Measurements from ENCODE around the gene PPP2CA.

PPP2CA gene

GRCh38 chr5:134148986-134149539 is 76.8 kb downstream of the PPP2CA start:
- TF ChIP-seq CTCF (IDR thresholded peaks at IDR 0.05; ENCODE audit: low read depth, low read length, missing control alignments) = no peak
- Histone ChIP-seq H3K27me3 (replicated peaks) (no peaks in the 10 kb centered on the region), H3K36me3 (replicated peaks) (peaks cover 65% of the 10 kb centered on the region), H3K4me3 (ENCODE audit: low read depth, low read length) (no peak overlapping the region), H3K27ac (no peak overlapping the region)
- no peak for DNase-seq
- in situ Hi-C loops (cut with HindIII; ENCODE audit: low pct_ligation_motif_present, low sequenced_read_pairs) = loop anchor here (25.0 kb wide), 1 partner anchor 112 kb away; no protein-coding TSS in a partner anchor

GRCh38 chr5:134148316-134148715 is 77.6 kb downstream of the PPP2CA start:
- H3K4me3 ChIP-seq (ENCODE audit: low read depth, low read length) = no peak overlapping the region
- TF ChIP-seq CTCF (IDR thresholded peaks at IDR 0.05; ENCODE audit: low read depth, low read length, missing control alignments) = no peak
- no peak overlapping the region for H3K27ac ChIP-seq
- peaks cover 65% of the 10 kb centered on the region for H3K36me3 ChIP-seq (replicated peaks)
- in situ Hi-C loops (cut with HindIII; ENCODE audit: low pct_ligation_motif_present, low sequenced_read_pairs) = loop anchor here (25.0 kb wide), 1 partner anchor 111 kb away; no protein-coding TSS in a partner anchor
- DNase-seq = no peak
- H3K27me3 ChIP-seq (replicated peaks) = no peaks in the 10 kb centered on the region

- no peak overlapping the region for H3K4me3 ChIP-seq (ENCODE audit: low read depth, low read length)
- no peak for DNase-seq
- H3K27ac ChIP-seq = no peak overlapping the region
- no peaks in the 10 kb centered on the region for H3K27me3 ChIP-seq (replicated peaks)
- in situ Hi-C loops (cut with HindIII; ENCODE audit: low pct_ligation_motif_present, low sequenced_read_pairs) = loop anchor here (25.0 kb wide), 1 partner anchor 110 kb away; no protein-coding TSS in a partner anchor
- peaks cover 61% of the 10 kb centered on the region for H3K36me3 ChIP-seq (replicated peaks)
- TF ChIP-seq CTCF (IDR thresholded peaks at IDR 0.05; ENCODE audit: low read depth, low read length, missing control alignments) = no peak
These were observed 79.0 kb downstream of the PPP2CA start for GRCh38 chr5:134146651-134147518.

GRCh38 chr5:134145779-134146581 is 79.9 kb downstream of the PPP2CA start:
- peaks cover 60% of the 10 kb centered on the region for H3K36me3 ChIP-seq (replicated peaks)

More at GRCh38 chr5:134145779-134146581, 79.9 kb downstream of the PPP2CA start:
- H3K27ac ChIP-seq = no peak overlapping the region
- no peak overlapping the region for H3K4me3 ChIP-seq (ENCODE audit: low read depth, low read length)
- no peaks in the 10 kb centered on the region for H3K27me3 ChIP-seq (replicated peaks)
- DNase-seq = peak; percentile 54
- peak; percentile 98 for TF ChIP-seq CTCF (IDR thresholded peaks at IDR 0.05; ENCODE audit: low read depth, low read length, missing control alignments)
- in situ Hi-C loops (cut with HindIII; ENCODE audit: low pct_ligation_motif_present, low sequenced_read_pairs) = loop anchor here (25.0 kb wide), 1 partner anchor 109 kb away; no protein-coding TSS in a partner anchor

All from brain microvascular endothelial cell (primary cell).